Ishikawa (cell line): ENCODE measurements around the gene DCUN1D1.

Source experiments
- CEBPB ChIP-seq: IDR thresholded peaks from 2 replicates; pipeline ENCODE4 v1.6.1; 2012
- CREB1 ChIP-seq: IDR thresholded peaks from 2 replicates; pipeline ENCODE4 v1.6.1; 2012; ENCODE audit warnings: low read depth
- EGR1 ChIP-seq: IDR thresholded peaks from 2 replicates; pipeline ENCODE4 v1.6.1; 2012
- EP300 ChIP-seq: IDR thresholded peaks from 2 replicates; pipeline ENCODE4 v1.6.1; 2012; ENCODE audit warnings: borderline replicate concordance
- FOXM1 ChIP-seq: IDR thresholded peaks from 2 replicates; pipeline ENCODE4 v1.6.1; 2012; ENCODE audit warnings: low read depth, borderline replicate concordance
- NFIC ChIP-seq: IDR thresholded peaks from 2 replicates; pipeline ENCODE4 v1.6.1; 2012
- RAD21 ChIP-seq: IDR thresholded peaks from 2 replicates; pipeline ENCODE4 v1.6.1; 2012; ENCODE audit warnings: low read depth
- TAF1 ChIP-seq: IDR thresholded peaks from 2 replicates; pipeline ENCODE4 v1.6.1; 2012; ENCODE audit warnings: low read depth, mild to moderate bottlenecking
- TCF12 ChIP-seq: IDR thresholded peaks from 2 replicates; pipeline ENCODE4 v1.6.1; 2012; ENCODE audit warnings: low read depth
- TEAD4 ChIP-seq: IDR thresholded peaks from 2 replicates; pipeline ENCODE4 v1.6.1; 2012
- YY1 ChIP-seq: IDR thresholded peaks from 2 replicates; pipeline ENCODE4 v1.6.1; 2012; ENCODE audit warnings: low read depth
- ZBTB7A ChIP-seq: IDR thresholded peaks from 2 replicates; pipeline ENCODE4 v1.6.1; 2012; ENCODE audit warnings: low read depth
- TF ChIP-seq, protein P1 (sequence below): IDR thresholded peaks from 2 replicates; pipeline ENCODE4 v1.6.1; 2012
- TF ChIP-seq, protein P2 (sequence below): IDR thresholded peaks from 2 replicates; pipeline ENCODE4 v1.6.1; 2012; ENCODE audit warnings: low read depth, mild to moderate bottlenecking
- TF ChIP-seq, protein P3 (sequence below): IDR thresholded peaks from 2 replicates; pipeline ENCODE4 v1.6.1; 2012

DCUN1D1 gene

DNA sequence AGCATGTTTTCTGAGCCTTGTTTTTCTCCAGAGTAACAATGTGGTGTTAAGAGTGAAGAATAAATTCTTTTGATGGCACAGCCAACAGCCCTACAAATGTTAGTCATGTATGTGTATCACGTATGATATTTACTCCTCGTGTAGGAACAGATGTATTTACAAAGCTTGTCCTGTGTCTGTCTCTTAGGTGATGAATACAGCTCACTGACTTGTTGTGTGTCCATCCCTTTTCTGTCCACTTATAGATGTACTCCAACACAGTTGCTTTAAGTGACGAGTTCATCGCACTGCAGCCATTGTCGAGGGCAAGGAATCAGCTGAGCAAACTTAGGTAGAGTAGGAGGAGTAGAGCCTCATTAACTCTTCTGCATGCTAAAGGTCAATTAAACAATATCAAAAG is 78.1 kb downstream of the DCUN1D1 start:
- TF ChIP-seq, protein P1, sequence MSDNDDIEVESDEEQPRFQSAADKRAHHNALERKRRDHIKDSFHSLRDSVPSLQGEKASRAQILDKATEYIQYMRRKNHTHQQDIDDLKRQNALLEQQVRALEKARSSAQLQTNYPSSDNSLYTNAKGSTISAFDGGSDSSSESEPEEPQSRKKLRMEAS, result no peak
- TF ChIP-seq, protein P2, sequence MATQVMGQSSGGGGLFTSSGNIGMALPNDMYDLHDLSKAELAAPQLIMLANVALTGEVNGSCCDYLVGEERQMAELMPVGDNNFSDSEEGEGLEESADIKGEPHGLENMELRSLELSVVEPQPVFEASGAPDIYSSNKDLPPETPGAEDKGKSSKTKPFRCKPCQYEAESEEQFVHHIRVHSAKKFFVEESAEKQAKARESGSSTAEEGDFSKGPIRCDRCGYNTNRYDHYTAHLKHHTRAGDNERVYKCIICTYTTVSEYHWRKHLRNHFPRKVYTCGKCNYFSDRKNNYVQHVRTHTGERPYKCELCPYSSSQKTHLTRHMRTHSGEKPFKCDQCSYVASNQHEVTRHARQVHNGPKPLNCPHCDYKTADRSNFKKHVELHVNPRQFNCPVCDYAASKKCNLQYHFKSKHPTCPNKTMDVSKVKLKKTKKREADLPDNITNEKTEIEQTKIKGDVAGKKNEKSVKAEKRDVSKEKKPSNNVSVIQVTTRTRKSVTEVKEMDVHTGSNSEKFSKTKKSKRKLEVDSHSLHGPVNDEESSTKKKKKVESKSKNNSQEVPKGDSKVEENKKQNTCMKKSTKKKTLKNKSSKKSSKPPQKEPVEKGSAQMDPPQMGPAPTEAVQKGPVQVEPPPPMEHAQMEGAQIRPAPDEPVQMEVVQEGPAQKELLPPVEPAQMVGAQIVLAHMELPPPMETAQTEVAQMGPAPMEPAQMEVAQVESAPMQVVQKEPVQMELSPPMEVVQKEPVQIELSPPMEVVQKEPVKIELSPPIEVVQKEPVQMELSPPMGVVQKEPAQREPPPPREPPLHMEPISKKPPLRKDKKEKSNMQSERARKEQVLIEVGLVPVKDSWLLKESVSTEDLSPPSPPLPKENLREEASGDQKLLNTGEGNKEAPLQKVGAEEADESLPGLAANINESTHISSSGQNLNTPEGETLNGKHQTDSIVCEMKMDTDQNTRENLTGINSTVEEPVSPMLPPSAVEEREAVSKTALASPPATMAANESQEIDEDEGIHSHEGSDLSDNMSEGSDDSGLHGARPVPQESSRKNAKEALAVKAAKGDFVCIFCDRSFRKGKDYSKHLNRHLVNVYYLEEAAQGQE, result no peak
- TF ChIP-seq FOXM1 (no peak), CREB1 (no peak), TEAD4 (no peak), NFIC (no peak), YY1 (no peak)
- TF ChIP-seq, protein P3, sequence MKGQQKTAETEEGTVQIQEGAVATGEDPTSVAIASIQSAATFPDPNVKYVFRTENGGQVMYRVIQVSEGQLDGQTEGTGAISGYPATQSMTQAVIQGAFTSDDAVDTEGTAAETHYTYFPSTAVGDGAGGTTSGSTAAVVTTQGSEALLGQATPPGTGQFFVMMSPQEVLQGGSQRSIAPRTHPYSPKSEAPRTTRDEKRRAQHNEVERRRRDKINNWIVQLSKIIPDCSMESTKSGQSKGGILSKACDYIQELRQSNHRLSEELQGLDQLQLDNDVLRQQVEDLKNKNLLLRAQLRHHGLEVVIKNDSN, result no peak

DNA sequence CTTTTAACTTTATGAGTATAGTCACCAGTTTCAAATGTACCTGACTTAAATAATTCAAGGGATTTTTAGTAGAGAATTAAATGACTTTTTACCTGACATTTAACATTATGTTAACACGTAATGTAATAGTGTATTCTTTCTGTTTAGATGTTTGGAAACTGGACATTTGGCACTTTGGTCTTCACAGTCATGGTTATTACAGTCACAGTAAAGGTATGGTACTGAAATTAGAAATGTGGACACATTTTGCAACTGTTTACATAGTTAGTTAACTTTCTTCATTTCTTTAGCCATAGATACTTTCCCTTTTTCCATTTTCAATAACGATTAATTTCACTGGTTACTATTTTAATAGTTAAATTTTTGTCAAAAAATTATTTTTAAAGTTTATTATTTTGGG is 83.8 kb downstream of the DCUN1D1 start:
- TF ChIP-seq TEAD4 (no peak), ZBTB7A (no peak), EGR1 (no peak), NFIC (no peak), TCF12 (no peak), FOXM1 (no peak), CEBPB (no peak), EP300 (no peak), YY1 (no peak), CREB1 (no peak), TAF1 (no peak), RAD21 (no peak)
- TF ChIP-seq, protein P3, result no peak
- TF ChIP-seq, protein P2, result no peak
- TF ChIP-seq, protein P1, result no peak

DNA sequence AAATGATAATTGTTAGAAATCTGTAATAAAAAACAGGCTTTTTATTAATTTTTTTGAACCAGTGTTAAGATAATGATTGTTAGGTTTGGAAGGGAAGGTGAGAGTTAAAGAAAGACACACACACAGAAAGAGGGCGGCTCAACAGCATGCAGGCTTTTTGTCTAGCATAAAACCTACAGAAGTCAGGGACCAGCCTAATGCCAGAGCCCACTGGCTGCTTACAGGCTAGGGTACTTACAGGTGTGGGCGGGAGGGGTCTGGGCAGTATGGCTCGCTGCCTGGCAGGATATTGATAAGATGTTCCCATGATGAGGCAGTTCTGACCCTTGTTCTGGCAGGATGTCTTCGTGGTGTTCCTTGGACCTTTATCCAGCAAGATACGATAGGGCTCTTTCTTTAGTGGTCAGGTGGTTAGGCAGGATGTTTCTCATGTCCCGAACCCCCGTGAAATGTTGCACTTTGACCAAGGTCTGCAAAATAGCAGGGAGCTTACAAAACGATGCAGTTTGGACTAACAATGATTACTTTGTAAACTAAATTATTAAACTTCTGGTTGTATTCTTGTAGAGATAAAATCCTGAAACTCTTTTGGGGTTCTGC is 84.7 kb downstream of the DCUN1D1 start:
- TF ChIP-seq, protein P2, result no peak
- TF ChIP-seq EGR1, result no peak
- TF ChIP-seq TEAD4, result no peak
- TF ChIP-seq, protein P3, result no peak
- no peak for TF ChIP-seq RAD21
- no peak for TF ChIP-seq TAF1
- no peak for TF ChIP-seq ZBTB7A
- no peak for TF ChIP-seq EP300
- no peak for TF ChIP-seq YY1
- TF ChIP-seq CREB1, result no peak
- TF ChIP-seq, protein P1, result no peak
- no peak for TF ChIP-seq CEBPB
- no peak for TF ChIP-seq TCF12
- no peak for TF ChIP-seq NFIC
- TF ChIP-seq FOXM1, result no peak

DNA sequence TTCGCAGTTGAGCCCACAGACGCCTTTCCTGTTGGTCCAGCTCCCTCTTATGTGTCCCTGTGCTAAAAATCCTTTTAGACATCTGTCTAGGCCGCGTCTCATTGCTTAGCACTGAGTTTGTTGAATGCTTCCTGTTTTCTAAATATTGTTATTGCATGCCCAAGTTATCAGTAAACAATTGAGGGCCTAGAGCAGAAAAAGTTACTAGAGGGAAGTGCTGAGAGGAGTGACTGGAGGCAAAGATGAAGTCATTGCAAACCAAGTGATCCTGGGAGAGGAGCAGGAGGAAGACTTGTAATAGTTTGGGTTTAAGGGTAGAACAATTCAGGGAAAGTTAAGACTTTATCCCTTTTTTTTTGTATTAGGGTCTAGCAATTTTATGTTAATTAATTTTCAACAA is 88.1 kb downstream of the DCUN1D1 start:
- TF ChIP-seq RAD21 (no peak), TCF12 (no peak), NFIC (no peak), CREB1 (no peak), EGR1 (no peak), ZBTB7A (no peak), TEAD4 (no peak)
- TF ChIP-seq, protein P2, result no peak
- TF ChIP-seq, protein P1, result no peak
